D721Med (cell line): ENCODE measurements around the gene CAPN14.

Experiments used
- DNase-seq: peaks from one replicate; pipeline ENCODE4 v3.0.0; 2011; ENCODE audit warnings: low spot score; ENCODE audit not compliant: insufficient read length
- FAIRE-seq: peaks from 2 replicates; lab custom pipeline; 2011; peaks lifted over from hg19 to GRCh38; lab: Jason Lieb, UNC
- CTCF ChIP-seq: IDR thresholded peaks from 2 replicates; pipeline ENCODE4 v1.5.1; 2012; ENCODE audit warnings: mild to moderate bottlenecking, control low read depth; ENCODE audit not compliant: insufficient read depth; ENCODE audit errors: missing control alignments

CAPN14 gene

GRCh38 chr2:31258351-31258750 lies 41.0 kb upstream of the CAPN14 start:
- FAIRE-seq (no peak), DNase-seq (no peak)
- TF ChIP-seq CTCF = no peak

GRCh38 chr2:31256611-31257382 lies 39.5 kb upstream of the CAPN14 start:
- TF ChIP-seq CTCF = no peak
- FAIRE-seq = no peak
- no peak for DNase-seq

- FAIRE-seq (no peak), DNase-seq (no peak)
- TF ChIP-seq CTCF = no peak
Measured at GRCh38 chr2:31255911-31256571, 38.7 kb upstream of the CAPN14 start.

GRCh38 chr2:31254237-31255203 lies 37.2 kb upstream of the CAPN14 start:
- FAIRE-seq (no peak), DNase-seq (no peak)
- TF ChIP-seq CTCF = no peak

GRCh38 chr2:31253356-31254131 lies 36.2 kb upstream of the CAPN14 start:
- FAIRE-seq (no peak), DNase-seq (no peak)
- no peak for TF ChIP-seq CTCF

GRCh38 chr2:31251851-31252250 lies 34.5 kb upstream of the CAPN14 start:
- FAIRE-seq (no peak), DNase-seq (no peak)
- TF ChIP-seq CTCF = no peak
